ENCODE data around the gene CIT. TPM values are rescaled to one million over a fixed set of nuclear protein-coding genes. Genes with fewer than 3 reads are reported as not detected.
A peak's percentile ranks its signal among the peaks of the same experiment; 100 is the strongest.

CIT gene
- total RNA-seq, 1 donor from 2014 or later = 4.4 TPM

DNA sequence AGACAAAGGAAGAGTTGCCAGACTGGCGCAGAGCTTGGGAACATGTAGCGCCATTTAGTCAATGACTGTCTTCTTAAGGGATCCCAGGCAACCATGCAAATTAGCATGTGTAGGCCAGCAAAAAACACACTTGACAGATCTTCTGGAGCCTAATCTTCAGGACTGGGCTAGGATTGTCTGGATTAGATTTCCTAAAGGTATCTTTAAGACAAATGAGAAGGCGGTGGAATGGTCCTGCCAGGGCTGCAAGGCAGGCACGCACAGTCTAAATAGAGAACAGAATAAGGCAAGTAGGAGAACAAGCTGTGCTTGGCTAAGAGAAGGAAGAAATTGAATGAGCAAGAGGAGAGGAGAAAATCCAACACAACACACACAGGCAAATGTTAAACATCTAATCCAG lies 80.0 kb downstream of the CIT start:
- no peak for DNase-seq

DNA sequence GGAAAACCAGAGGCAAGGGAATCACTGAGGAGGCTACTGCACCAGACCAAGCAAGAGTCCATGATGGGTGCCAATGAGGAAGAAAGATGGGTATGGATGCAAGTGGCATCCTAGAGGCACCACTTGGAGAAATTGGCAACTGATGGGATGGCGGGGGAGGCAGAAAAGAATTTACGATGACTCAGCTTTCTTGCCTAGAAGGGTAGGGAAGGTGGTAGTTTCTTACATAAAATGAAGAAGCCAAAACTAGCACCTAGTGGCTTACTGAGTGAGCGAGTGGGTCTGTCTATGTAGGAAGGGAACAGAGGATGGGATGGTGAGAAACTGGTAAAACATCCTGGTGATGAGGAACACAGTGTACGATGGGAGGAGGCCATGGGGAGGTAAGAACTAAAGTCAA lies 80.8 kb downstream of the CIT start:
- no peak for DNase-seq

DNA sequence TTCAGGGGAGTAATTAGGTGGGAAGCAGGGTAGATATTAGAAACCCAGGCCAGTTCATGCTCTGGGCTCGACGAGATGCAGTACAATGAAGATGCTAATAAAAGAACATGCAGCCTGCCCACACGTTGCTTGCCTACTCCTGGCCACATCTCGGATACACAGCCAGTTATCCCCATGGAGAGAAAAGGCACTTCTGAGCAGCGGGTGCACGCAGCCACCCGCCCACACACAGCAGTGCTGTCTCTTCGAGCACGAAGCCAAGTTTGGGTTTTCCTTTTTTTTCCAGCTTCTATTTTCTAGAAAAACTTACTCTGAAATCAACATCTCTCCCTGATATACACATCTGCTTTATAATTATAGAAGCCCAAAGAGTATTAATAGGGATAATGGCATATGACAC lies 85.7 kb downstream of the CIT start:
- no peak for DNase-seq

DNA sequence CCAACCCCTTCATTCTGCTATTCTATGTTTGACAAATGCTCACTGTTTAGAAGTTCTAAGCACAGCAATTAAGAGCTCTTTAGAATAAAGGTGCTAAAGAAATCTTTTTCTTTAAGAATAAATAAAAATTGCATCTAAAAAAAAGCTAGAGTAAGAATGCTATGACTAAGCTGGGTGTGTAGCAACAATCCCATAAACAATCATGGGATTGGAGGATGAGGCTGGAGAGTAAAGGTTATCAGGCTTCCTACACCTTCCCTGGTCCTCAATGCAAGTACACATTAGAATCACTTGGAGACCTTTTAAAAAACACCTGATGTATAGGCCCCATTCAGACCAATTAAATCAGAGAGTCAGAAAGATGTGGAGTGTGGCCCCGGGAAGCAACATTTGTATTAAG lies 88.3 kb downstream of the CIT start:
- DNase-seq = no peak

DNA sequence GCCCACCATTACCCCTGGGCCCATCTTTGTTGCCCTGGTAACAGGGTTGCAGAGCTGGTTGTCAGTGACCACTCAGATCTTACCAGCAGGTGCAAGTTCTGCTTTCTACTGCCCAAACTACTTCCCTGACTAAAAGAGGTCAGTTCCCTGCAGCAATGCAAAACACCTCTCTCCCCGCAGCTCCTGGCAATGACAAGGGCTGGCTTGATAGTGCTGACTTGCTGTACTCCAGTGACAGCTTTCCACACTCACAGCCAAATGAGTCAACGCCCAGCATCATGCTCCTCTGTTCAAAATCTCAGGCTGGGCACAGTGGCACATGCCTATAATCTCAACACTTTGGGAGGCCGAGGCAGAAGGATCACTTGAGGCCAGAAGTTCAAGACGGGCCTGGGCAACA lies 90.6 kb downstream of the CIT start:
- no peak for DNase-seq

DNA sequence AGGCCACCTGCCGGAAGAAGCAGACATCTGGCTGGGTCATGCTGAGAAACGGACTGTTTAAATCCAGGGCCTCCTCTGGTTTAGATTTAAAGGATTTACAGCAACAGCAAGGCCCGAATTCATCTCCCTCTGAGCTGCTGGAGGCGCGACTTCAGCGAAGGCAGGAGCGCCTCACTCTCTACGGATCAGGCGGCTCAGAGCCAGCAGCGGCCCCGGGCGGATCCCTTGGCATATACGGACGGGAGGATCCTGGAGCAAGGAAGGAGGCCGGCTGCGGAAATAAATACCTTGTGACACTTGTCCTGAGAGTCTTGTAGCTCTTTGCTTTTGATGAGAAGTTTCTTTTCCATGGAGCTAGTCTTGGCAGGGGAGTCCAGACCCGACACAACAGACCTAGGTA lies 92.4 kb downstream of the CIT start:
- no peak for DNase-seq

DNA sequence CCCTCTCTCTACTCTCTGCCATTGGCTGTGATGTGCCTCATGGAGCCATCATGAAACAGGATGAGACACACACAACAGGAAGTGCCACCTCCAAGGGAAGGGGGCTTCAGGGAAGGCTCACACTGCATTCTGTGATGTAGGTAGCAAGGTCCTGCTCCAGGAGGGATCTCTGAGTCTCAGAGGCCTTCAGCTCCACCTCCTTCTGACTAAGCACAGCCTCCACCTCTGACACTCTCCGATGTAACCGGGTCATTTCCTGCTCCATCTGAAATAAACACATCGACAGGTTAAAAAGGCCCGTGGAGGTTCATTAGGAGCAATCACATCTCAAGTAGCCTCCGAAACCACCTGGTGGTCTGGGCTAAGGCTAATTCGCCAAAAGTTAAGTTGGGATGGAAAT lies 93.3 kb downstream of the CIT start:
- no peak for DNase-seq

DNA sequence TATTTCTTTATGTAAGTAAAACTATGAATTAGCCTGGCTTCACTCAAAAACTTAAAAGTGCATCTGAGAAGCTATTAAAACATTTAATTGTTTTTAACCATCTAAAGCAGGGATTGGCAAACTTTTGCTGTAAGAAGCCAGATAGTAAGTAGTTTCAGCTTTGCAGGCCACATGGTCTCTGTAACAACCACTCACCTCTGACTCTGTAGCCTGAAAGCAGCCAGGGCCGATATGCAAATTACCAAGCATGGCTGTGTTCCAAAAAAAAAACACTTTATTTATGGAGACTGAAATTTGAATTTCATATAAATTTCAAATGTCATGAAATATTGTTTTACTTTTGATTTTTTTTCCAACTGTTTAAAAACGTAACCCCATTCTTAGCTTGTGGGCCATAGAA lies 95.3 kb downstream of the CIT start:
- DNase-seq = no peak

DNA sequence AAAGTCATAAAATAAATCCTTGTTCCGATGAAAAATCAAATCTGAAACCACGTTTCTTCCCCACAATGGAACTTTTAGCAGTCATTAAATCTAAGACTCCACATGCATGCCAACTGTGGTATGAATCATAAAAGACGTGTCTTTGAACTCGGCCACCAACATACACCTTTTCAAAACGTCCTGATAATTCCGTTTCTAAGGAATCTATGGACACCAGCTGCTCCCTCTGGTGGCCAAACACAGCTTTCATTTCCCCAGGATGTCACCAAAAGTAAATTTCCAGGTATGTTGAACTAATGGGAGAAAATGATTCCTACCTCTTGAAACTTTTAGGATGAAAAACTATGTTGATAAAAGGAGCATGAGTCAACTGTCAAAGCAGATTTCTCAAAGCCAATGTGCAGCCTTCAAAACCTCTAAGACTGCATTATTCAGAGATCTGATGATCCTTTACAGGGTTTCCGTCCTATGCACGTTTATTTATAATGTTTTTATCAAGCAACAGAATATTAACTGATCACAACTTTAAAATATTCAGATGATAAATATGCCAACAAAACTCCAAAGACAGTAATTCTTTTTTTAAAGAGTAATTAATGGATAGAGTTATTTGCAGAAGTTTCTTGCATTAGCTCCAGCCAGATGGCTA lies 96.2 kb downstream of the CIT start:
- DNase-seq = peak; percentile 84

DNA sequence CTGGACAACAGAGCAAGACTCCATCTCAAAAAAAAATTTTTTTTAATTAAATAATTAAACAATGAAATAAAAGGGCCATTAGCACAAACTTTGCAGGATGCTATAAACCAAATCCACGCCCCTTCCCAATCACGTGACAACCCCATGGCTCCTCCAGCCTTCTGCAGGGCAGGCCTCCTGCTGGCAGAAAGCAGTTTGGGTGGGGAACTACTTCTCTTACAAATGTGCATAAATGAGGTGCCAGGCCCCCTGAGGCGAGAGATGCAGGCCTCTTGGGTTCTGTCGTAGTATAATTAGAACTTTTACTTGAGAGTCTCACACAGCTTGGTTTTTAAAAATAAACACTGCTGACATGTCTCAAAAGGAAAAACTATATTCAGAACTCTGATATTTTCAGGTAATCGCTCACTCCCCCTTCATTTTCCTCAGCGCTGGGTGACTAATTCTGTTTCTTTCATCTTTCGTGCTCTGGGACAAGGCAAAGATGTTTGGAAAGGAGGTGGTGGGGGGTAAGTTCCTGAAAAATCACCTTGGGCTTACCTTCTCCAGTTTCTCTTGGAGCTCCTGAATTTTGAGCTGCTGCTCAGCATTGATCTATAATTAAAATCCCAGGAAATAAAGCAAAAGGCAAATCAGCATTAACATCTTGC lies 101.7 kb downstream of the CIT start:
- no peak for DNase-seq

DNA sequence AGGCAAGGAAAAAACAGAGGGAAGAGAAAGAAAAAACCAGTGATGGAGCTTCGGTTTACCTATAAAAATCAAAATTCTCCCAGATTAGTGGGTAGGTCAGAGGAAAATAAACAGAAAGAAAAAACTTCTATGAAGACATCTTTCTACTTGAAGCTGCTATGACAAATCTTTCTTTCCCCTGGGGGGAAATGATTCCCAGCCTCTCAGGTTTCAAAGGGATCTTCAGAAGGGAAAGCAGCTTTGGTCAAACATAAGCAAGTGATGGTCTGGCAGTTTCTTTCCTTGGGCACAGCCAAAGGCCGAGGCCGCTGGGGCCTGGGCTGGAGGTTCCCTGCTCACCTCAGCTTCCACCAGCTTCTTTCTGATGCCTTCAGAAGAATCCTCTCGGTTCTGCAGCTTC lies 104.7 kb downstream of the CIT start:
- DNase-seq = no peak

DNA sequence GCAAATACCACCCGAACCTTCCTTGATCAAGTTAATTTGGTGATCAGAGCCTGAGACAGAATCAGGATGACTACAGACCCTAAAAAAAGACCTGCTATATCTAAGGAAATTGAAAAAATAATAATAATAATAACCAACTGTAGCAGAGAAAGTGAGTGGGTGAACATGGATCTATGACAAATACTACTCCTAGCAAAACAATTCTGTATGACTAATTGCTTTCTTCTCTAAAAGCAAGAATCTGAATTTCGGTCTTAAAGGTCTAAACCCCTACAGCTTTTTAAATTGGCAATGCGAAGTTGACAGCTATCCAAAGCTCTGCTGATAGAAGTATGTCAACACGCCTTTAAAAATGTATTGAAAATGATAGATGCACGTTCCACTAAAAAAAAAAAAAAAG lies 107.0 kb downstream of the CIT start:
- no peak for DNase-seq

DNA sequence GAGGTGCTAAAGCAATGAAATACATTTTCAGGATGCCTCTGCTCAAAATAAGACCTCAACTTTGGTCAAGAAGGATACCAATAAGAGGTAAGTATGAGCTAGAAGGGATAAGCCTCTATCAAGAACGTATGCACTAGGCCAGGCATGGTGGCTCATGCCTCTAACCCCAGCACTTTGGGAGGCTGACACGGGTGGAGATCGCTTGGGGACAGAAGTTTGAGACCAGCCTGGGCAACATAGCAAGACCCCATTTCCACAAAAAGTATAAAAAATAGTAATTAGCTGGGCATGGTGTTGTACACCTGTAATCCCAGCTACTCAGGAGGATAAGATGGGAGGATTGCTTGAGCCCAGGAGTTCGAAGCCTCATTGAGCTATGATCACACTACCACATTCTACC lies 114.5 kb downstream of the CIT start:
- no peak for DNase-seq

DNA sequence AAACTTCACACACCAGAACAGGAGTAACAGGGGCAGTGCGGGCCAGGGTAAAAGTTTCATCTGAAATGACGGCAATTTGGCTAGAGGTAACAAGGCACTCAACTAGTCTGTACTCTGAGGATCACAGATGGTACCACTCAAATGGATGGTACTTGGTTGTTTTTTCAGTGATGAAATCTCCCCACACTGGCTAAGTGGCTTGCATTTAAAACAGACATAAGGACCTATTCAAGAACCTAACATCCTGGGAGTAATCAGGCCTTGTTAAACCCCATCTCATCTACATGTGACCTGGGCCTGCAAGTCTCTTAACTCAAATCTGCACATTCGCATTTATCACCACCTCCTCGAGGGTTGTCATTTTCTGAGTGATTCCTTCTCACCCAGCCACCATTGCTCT lies 118.4 kb downstream of the CIT start:
- no peak for DNase-seq

DNA sequence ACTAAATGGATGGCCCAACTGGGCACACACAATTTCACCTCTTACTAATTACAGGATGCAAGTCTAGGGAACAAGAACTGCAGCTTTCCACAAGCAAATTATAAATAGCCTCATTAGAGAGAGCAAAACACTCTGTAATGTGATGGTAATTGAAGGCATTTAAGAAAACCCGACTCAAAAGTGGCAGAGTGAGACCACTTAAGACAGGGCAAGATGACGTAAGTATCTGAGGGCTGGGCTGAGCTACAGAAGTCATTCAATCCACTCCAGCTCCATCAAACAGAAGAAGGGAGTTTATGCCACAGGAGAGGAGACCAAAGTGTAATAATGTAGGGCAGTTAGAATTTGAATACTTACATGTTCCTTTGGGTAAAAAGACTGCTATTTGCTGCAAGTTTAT lies 118.9 kb downstream of the CIT start:
- DNase-seq = no peak

DNA sequence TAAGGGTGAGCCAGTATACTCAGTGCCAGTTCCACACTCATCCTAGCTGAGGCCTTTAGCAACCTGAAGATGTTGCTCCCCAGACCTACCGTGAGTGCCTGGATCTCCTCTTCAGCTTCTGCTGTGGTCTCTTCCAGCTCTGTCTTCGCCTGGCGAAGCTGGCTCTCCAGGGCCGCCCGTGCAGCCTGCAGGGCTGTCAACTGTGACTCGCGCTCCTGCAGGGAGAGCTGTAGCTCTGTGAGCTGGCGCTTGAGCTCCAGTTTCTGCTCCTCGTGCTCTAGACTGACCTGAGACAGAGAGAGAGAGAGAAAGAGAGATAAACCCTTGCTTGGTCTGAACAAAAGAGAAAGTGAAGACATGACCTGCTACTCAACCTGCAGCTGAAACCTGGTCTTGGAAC lies 125.2 kb downstream of the CIT start:
- DNase-seq = no peak

DNA sequence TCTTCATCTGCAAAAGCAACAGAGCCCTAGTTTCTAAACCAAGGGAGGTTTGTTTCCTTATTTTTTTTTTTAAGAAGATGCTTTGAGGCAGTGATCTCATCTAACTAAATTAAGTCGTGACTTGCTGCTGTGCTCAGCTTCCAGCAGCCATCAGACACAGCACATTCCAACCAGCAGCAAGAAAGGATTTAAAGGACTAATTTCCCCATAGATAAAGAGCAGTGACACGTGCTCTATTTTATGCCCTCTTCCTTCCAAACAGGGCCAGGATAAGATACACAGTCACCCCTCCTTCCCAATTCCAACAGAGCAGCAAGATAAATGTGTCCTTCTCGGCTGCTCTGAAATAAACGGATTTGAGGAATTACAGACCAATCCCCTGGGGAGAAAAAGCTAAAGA lies 127.5 kb downstream of the CIT start:
- no peak for DNase-seq

DNA sequence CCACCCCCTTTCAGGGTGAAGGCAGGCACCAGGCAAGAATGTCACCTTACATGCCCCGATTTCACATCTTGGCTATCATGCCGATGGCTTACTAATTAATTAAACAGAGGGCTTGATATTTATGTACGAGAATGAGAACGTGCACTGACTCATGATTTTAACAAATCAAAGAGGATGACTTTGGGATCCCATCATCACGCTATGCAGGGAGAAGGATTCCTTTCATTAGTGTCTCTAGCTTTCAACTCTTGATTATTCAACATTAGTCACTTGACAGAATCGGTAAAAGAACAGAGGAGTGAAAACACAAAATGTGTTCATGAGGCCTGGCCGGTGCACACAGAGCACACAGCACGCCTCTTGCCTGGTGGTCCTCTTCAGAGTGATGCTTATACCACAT lies 128.6 kb downstream of the CIT start:
- no peak for DNase-seq

DNA sequence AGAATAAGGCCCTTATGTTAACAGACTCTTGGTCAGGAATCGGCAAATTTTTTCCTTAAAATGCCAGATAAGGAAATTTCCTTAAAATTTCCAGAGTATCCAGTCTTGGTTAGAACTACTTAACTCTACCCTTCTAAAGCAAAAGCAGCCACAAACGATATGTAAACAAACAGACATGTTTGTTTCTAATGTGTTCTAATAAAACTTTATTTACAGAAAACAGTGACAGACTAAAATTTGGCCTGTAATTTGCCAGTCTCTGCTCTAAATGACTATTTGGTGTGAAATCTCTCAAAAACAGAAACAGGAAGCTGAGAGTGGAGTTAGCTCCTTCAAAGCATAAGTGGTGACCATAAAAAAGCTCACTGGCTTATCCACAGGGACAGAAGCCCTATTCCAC lies 131.0 kb downstream of the CIT start:
- no peak for DNase-seq

DNA sequence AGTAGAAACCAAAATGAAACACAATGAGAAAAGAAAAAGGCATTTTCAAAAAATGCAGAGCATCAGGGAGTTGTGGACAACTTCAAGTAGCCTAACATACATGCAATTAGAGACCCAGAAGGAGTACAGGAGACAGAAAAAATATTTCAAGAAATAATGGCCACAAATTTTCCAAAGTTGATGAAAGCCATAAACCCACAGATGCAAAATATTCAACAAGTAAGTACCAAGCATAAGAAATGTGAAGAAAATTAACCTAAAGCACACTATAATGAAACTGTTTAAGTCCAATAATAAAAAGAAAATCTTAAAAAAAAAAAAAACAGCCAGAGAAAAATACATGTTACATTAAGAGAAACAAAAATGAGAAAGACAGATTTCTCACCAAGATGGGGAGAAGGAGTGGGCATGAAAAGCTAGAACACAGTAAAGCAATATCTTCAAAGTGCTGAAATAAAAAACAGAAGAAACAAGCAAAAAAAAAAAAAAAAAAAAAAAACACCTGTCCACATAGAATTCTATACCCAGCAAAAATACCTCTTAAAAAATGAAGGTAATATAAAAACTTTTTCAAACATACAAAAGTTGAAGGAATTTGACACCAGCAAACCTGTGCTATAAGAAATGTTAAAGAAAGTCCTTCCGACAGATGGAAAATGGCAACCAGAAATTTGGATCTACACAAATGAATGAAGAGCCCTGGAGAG lies 132.1 kb downstream of the CIT start:
- DNase-seq = no peak

DNA sequence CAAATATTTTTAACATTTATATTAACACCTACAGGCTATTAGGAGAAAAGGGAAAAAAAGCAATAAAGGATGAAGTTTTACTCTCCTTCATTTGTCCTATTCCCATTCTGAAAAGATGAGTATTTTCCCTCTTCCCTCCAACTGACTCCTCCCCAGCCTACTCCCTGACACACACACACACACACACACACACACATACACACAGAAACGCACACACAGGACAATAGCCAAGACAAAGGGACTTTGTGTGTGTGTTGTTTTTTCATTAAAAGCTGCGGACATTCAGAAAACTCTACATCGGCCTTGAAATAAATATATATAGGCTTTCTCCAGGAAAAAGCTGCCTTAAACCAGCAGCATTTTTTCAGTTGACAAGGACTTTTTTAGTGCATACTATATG lies 134.4 kb downstream of the CIT start:
- no peak for DNase-seq

DNA sequence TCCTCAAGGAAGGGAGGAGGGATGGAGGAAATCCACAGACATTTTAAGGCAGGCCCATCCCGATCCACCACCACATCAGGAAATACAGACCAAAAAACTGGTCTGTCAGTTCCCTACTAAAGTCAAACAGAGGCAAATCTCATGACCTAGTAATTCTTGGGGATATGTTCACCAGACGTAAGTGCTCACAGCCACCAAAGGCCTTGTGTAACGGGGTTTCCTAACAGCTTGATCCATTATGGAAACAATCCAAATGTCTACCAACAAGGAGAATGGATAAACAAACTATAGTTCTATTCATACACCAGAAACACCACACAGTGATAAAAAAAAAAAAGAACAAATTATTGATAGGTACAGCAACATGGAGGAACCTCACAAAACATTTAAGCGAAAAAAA lies 136.3 kb downstream of the CIT start:
- DNase-seq = no peak

DNA sequence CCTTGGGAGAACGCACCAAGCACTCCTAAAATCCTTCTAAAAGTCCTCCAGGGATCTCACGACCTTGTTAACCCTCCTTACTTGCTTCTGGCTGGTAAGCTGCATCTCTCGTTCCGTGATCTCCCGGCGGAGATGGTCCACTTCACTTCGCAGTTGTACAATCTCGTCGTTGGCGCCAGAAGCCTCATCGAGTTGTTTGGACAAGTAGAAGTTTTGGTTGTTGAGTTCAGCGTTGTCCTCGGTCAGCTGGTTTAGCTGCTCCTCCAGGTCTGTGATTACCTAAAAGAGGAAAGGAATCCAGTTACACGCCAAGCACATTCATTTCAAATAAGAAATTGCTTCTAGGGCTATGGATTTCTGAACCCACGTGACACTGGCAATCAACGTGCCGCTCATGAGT lies 142.0 kb downstream of the CIT start:
- DNase-seq = no peak

DNA sequence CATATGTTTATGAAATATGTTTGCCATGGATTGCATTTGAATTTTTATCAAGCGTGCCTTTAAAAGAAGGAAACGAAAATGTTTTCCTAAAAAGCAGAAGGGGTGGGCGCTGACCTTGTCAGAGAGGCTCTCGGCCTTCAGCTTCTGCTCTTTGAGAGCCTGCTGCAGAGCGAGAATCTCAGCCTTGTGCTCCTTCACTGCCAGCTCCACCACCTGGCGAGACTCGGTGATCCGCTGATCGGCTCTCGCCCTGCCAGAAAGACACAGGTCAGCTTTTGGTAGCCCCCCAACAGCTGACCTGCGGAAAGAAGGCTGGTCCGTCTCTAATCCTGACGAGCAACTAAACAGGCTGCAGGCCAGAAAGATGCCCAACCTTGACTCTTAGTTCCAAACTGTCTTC lies 146.7 kb downstream of the CIT start:
- no peak for DNase-seq

DNA sequence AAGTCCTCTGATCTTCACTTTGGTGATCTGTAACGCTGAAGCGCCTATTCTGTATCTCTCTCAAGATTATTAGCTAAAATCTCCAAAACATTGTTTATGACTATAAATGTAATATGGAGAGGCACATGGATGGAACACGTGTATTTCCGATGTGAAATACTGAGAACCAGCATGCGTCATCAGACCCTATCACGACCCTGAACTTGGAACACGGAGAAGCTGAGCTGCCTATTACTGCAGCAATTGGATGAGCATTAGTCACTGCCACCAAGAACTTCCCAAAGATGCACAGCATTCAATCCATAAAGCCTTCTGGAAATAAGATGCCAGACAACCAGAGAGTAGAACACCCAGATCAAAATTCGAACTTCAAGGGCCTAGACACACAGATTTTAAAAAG lies 147.2 kb downstream of the CIT start:
- DNase-seq = no peak
